GM12873 (cell line): ENCODE data around the gene PLCB4.

ENCODE experiments used
- TF ChIP-seq, protein P1 (sequence below): IDR thresholded peaks from 2 replicates; pipeline ENCODE4 v1.5.1; 2012; ENCODE audit warnings: low read depth, mild to moderate bottlenecking, moderate library complexity, low read length, control low read depth; ENCODE audit not compliant: insufficient read depth; ENCODE audit errors: missing control alignments

PLCB4 gene

DNA sequence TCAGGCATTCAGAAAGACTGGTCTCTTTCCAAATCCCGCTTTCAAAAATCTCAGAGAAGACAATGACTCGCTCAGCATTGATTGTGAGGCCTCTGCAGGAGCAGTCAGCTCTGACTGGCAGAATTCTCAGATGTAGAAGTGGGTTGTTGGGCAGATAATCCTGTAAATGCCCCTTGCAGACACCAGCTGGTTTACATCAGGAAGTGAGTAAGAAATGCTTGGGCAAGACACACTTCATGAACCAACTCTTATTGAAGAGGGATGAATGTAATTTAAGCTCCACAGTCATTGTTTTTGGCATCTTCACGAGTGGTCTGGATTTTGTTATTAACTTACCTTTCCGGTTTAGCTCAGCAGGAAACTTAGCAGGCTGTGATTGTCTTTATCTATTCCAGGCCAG is 166.6 kb downstream of the PLCB4 start:
- TF ChIP-seq, protein P1, sequence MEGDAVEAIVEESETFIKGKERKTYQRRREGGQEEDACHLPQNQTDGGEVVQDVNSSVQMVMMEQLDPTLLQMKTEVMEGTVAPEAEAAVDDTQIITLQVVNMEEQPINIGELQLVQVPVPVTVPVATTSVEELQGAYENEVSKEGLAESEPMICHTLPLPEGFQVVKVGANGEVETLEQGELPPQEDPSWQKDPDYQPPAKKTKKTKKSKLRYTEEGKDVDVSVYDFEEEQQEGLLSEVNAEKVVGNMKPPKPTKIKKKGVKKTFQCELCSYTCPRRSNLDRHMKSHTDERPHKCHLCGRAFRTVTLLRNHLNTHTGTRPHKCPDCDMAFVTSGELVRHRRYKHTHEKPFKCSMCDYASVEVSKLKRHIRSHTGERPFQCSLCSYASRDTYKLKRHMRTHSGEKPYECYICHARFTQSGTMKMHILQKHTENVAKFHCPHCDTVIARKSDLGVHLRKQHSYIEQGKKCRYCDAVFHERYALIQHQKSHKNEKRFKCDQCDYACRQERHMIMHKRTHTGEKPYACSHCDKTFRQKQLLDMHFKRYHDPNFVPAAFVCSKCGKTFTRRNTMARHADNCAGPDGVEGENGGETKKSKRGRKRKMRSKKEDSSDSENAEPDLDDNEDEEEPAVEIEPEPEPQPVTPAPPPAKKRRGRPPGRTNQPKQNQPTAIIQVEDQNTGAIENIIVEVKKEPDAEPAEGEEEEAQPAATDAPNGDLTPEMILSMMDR: no peak

- TF ChIP-seq, protein P1: no peak
These were observed 167.6 kb downstream of the PLCB4 start for GRCh38 chr20:9236458-9236857.

DNA sequence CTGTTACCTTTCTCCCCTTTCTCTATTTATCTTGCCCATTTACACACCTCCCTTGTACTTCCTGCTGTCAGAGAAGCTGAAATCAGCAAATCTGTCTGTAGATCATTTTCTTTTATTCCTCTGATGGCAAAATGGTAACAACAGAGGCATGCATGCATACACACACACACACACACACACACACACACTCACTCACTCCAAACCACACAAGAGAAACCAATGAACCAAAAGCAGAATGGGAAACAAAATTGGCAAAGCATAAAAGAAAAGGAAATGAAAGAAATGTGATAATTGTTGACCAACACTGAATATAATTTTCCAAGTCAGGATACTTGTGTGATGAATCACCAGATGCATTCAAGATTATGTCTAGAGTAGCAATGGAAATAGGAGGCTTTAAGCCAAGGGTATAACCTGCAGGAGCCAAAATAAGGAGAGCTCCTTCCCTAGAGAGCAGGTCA is 172.4 kb downstream of the PLCB4 start:
- TF ChIP-seq, protein P1: no peak

GRCh38 chr20:9241721-9242427 is 173.0 kb downstream of the PLCB4 start:
- TF ChIP-seq, protein P1: no peak

DNA sequence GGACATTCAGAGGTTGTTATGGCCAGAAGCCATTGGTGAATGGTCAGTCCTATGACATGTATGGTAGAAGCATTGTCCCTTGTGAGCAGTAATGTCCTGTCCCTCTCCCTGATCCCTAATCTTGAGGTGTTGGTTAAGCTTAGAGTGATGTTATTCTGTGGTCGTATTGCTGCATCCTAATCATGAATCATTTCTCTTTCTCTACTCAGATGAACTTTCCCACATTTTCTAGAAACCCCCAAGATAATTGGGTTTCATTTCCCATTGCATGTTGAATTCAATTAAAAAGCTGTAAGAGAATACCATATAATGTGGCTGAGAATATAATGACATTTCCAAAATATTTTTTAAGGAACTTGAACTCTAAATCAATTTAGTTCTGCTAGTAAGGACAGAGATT is 175.1 kb downstream of the PLCB4 start:
- TF ChIP-seq, protein P1: no peak

DNA sequence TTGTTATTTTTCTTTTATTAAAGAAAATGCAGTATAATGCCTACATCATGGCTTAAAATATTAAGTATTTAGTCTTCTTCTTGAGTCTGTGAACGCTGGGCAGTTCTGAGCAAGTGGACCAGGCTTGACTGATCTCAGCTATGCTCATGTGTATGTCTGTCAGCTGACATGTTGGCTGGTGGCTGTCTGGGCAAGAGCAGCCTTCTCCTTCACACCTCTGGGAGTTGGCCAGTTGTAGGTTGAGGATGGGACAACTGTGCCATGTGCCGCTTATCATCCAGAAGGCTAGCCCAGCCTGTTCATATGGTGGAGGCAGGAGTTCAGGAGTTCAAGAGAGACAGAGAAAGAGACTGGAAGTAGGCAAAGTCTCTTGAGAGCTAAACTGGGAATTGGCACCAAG is 175.9 kb downstream of the PLCB4 start:
- TF ChIP-seq, protein P1: no peak

- TF ChIP-seq, protein P1: no peak
These were observed 177.8 kb downstream of the PLCB4 start for GRCh38 chr20:9246731-9247130.
